Measurements from ENCODE around the gene TTBK1. TPM values are rescaled to one million over a fixed set of nuclear protein-coding genes. Genes with fewer than 3 reads are reported as not detected.

Gene TTBK1
- total and polyA plus RNA-seq, 12 donors, result 0.17 to 5.4 (median 0.65) TPM

DNA sequence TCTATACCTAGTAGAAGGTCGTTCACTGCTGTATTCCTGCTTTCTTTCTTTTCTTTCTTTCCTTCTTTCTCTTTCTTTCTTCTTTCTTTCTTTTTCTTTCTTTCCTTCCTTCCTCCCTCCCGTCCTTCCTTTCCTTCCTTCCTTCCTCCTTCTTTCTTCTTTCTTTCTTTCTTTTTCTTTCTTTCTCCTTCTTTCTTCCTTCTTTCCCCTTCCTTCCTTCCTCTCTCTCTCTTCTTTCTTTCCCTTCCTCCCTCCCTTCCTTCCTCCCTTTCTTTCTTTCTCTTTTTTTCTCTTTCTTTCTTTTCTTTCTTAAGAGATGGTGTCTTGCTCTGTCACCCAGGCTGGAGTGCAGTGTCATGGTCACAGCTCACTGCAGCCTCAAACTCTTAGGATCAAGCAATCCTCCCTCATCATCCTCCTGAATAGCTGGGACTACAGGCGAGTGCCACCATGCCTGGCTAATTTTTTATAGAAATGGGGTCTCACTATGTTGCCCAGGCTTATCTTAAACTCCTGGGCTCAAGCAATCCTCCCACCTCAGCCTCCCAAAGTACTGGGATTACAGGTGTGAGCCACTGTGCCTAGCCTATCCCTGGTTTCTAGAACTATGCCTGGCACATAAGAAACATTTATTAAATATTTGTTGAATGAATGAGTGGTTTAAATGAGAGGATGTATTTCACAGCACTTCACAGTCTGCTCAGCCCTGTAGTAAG is 11.4 kb upstream of the TTBK1 start:
- peaks cover 0 to 8% of the 10 kb centered on the region in 2 donors for H3K4me1 ChIP-seq (replicated peaks in 1 of 2)
- intact Hi-C loops (cut with DNase I), result no loop called here

DNA sequence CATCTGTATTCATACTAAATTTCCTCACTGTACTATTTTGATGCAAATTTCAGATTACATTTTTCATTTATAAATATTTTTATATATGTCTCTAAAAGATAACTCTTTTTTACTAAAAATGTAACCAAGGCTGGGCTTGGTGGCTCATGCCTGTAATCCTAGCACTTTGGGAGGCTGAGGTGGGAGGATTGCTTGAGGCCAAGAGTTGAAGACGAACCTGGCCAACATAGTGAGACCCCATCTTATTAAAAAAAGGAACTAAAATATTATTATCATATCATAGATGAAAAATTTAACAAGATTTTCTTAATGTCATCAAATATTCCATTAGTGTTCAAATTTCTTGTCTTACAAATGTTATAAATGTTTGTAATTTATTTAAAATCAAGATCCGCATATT is 7.4 kb upstream of the TTBK1 start:
- Histone ChIP-seq H3K4me3 (no peak overlapping the region), H3K9me3 (replicated peaks in 1 of 3) (no peaks in the 10 kb centered on the region), H3K4me1 (replicated peaks in 1 of 2) (no peaks in the 10 kb centered on the region), H3K36me3 (replicated peaks in 1 of 2) (no peaks in the 10 kb centered on the region), H3K27ac (no peak overlapping the region), H3K27me3 (no peaks in the 10 kb centered on the region)
- intact Hi-C loops (cut with DNase I), result no loop called here
- TF ChIP-seq, protein P1, sequence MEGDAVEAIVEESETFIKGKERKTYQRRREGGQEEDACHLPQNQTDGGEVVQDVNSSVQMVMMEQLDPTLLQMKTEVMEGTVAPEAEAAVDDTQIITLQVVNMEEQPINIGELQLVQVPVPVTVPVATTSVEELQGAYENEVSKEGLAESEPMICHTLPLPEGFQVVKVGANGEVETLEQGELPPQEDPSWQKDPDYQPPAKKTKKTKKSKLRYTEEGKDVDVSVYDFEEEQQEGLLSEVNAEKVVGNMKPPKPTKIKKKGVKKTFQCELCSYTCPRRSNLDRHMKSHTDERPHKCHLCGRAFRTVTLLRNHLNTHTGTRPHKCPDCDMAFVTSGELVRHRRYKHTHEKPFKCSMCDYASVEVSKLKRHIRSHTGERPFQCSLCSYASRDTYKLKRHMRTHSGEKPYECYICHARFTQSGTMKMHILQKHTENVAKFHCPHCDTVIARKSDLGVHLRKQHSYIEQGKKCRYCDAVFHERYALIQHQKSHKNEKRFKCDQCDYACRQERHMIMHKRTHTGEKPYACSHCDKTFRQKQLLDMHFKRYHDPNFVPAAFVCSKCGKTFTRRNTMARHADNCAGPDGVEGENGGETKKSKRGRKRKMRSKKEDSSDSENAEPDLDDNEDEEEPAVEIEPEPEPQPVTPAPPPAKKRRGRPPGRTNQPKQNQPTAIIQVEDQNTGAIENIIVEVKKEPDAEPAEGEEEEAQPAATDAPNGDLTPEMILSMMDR (IDR thresholded peaks at IDR 0.05), result no peak
- no peak for TF ChIP-seq POLR2A (IDR thresholded peaks at IDR 0.05)
- no peak for DNase-seq
- WGBS, 4 donors, result 85 to 97% (median 90%) methylated on average over 2 of the region's 2 CpGs

More for the DNA sequence above, 11.4 kb upstream of the TTBK1 start:
- Histone ChIP-seq H3K36me3 (replicated peaks in 1 of 2) (no peaks in the 10 kb centered on the region), H3K27ac (no peak overlapping the region), H3K27me3 (no peaks in the 10 kb centered on the region), H3K9me3 (replicated peaks in 1 of 3) (no peaks in the 10 kb centered on the region), H3K4me3 (no peak overlapping the region)
- DNase-seq, result no peak
- TF ChIP-seq, protein P1 (IDR thresholded peaks at IDR 0.05), result no peak
- TF ChIP-seq POLR2A (IDR thresholded peaks at IDR 0.05), result no peak
- WGBS, 4 donors, result 54 to 67% (median 61%) methylated on average over 3 of the region's 3 CpGs

DNA sequence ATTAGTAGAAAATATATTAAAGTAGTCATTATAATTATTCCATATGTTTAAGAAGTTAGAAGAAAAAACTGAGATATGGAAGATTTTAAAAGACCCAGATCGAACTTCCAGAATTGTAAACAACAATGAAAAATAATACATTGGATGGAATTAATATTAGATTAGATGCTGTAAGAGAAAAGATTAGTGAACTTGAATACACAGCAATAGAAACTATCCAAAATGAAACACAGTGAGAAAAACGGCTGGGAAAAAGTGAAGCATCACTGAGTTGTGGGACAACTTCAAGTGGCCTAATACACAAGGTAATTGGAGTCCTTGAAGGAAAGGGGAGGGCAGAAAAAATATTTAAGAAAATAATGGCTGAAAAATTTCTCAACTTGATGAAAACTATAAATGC is 4.2 kb upstream of the TTBK1 start:
- H3K4me1 ChIP-seq (replicated peaks in 1 of 2), result no peaks in the 10 kb centered on the region
- DNase-seq, result no peak
- intact Hi-C loops (cut with DNase I), result no loop called here
- no peak for TF ChIP-seq POLR2A (IDR thresholded peaks at IDR 0.05)
- TF ChIP-seq, protein P1 (IDR thresholded peaks at IDR 0.05), result no peak
- no peaks in the 10 kb centered on the region for H3K36me3 ChIP-seq (replicated peaks in 1 of 2)
- H3K4me3 ChIP-seq, result no peak overlapping the region
- peaks cover 24% of the 10 kb centered on the region for H3K27me3 ChIP-seq
- 71 to 78% (median 78%) methylated on average over 2 of the region's 2 CpGs for WGBS, 4 donors
- H3K27ac ChIP-seq, result no peak overlapping the region
- no peaks in the 10 kb centered on the region for H3K9me3 ChIP-seq (replicated peaks in 1 of 3)

DNA sequence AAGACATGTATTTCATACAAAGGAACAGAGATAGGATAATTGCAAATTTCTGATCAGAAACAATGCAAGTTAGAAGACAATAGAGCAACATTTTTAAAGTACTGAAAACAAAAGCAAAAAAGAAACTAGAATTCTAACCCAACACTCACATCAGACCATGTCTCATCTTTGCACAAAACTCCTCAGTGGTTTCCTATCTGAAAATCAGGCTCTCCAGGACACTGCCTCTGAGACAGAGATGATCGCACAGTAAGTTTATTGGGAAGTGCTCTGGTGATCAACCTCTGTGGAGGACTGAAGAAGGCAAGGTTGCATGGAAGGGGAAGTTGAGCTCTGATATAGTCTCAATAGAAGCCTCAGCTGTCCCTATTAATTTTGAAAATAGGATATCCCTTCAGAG is 2.3 kb upstream of the TTBK1 start:
- Histone ChIP-seq H3K27me3 (peaks cover 24% of the 10 kb centered on the region), H3K9me3 (replicated peaks in 1 of 3) (no peaks in the 10 kb centered on the region), H3K27ac (no peak overlapping the region), H3K4me1 (replicated peaks in 1 of 2) (no peaks in the 10 kb centered on the region), H3K4me3 (no peak overlapping the region), H3K36me3 (replicated peaks in 1 of 2) (no peaks in the 10 kb centered on the region)
- 85 to 93% (median 89%) methylated on average over 1 of the region's 1 CpG for WGBS, 4 donors
- no peak for DNase-seq
- TF ChIP-seq, protein P1 (IDR thresholded peaks at IDR 0.05), result no peak
- no peak for TF ChIP-seq POLR2A (IDR thresholded peaks at IDR 0.05)
- intact Hi-C loops (cut with DNase I), result no loop called here
